Kidney (tissue), 14 donors: ENCODE measurements around the gene LIME1. TPM values are rescaled to one million over a fixed set of nuclear protein-coding genes. Genes with fewer than 3 reads are reported as not detected.
A peak's percentile ranks its signal among the peaks of the same experiment; 100 is the strongest.

ENCODE experiments used
- DNase-seq, 5 donors: peaks; one replicate each; pipeline ENCODE4 v3.0.0-alpha.2; 2013 to 2020
- FAIRE-seq: peaks from 2 replicates; lab custom pipeline; 2012; peaks lifted over from hg19 to GRCh38; lab: Jason Lieb, UNC
- H3K27ac ChIP-seq, 2 donors: one replicate each; pipeline ENCODE4 v1.7.0; 2013; ENCODE audit warnings: low read depth in 2 of 2, low read length in 2 of 2, inconsistent platforms in 1 of 2
- H3K27me3 ChIP-seq: one replicate; pipeline ENCODE4 v1.7.1; 2013; ENCODE audit warnings: low read length, inconsistent platforms; ENCODE audit not compliant: control insufficient read depth, insufficient read depth
- H3K36me3 ChIP-seq, 3 donors: one replicate each; pipeline versions ENCODE4 v1.7.0 to v1.7.1; 2013; ENCODE audit warnings: low read length in 3 of 3, control low read depth in 1 of 3, inconsistent platforms in 1 of 3; ENCODE audit not compliant: insufficient read depth in 3 of 3, control insufficient read depth in 2 of 3
- H3K4me1 ChIP-seq, 3 donors: one replicate each; pipeline versions ENCODE4 v1.7.0 to v1.7.1; 2013; ENCODE audit warnings: low read length in 3 of 3, inconsistent platforms in 1 of 3, low read depth in 1 of 3; ENCODE audit not compliant: control insufficient read depth in 2 of 3, insufficient read depth in 2 of 3
- H3K4me3 ChIP-seq, 3 donors: one replicate each; pipeline versions ENCODE4 v1.7.0 to v1.8.1; 2013; ENCODE audit warnings: low read length in 3 of 3, control low read depth in 1 of 3, inconsistent platforms in 1 of 3
- H3K9ac ChIP-seq, 3 donors: one replicate each; pipeline versions ENCODE4 v1.7.0 to v1.7.1; 2013; ENCODE audit warnings: low read length in 3 of 3, control low read depth in 1 of 3, inconsistent platforms in 1 of 3
- H3K9me3 ChIP-seq, 3 donors: one replicate each; pipeline versions ENCODE4 v1.7.0 to v1.7.1; 2013; ENCODE audit warnings: low read length in 3 of 3, control low read depth in 1 of 3, inconsistent platforms in 1 of 3; ENCODE audit not compliant: control insufficient read depth in 2 of 3, insufficient read depth in 1 of 3
- CTCF ChIP-seq: IDR thresholded peaks from 3 replicates; pipeline ENCODE4 v1.5.1; 2012; ENCODE audit warnings: mild to moderate bottlenecking, moderate library complexity, borderline replicate concordance; ENCODE audit not compliant: insufficient read depth; ENCODE audit errors: extremely low read depth
- intact Hi-C: fragments of 100-400 bp; cut with DNase I; formaldehyde crosslinking; loops from one replicate; pipeline ENCODE4 v1.11.1; 2022
- polyA plus RNA-seq: library from polyadenylated mRNA; stranded (reverse); fragments of 350-450 nt; fragmentation: Illumina TruSeq; extraction: RNeasy Lipid Tissue Mini Kit (QIAGEN cat#74804); gene quantifications from one replicate; pipeline ENCODE4 v1.2.3, GENCODE V29; 2014; ENCODE audit warnings: low read depth, low replicate concordance; ENCODE audit not compliant: insufficient read depth
- total RNA-seq: library from RNA; stranded (reverse); fragmentation: NEBNext Ultra II Directional; extraction: Animal tissue kit (Norgen Biotek cat#: 25700); gene quantifications from one replicate; pipeline ENCODE4 v1.2.1, GENCODE V29; 2021
- donor health status: control.
- donor health status: control.
- donor health status: control.
- donor health status: control.
- donor health status: control.
- donor health status: DM: yes; HTN: yes; CAD: no.
- donor health status: Normal renal cell carcinoma (clear cell type).

LIME1 gene
- total and polyA plus RNA-seq, 2 donors from 2014 or later = 12.1 to 114 TPM

DNA sequence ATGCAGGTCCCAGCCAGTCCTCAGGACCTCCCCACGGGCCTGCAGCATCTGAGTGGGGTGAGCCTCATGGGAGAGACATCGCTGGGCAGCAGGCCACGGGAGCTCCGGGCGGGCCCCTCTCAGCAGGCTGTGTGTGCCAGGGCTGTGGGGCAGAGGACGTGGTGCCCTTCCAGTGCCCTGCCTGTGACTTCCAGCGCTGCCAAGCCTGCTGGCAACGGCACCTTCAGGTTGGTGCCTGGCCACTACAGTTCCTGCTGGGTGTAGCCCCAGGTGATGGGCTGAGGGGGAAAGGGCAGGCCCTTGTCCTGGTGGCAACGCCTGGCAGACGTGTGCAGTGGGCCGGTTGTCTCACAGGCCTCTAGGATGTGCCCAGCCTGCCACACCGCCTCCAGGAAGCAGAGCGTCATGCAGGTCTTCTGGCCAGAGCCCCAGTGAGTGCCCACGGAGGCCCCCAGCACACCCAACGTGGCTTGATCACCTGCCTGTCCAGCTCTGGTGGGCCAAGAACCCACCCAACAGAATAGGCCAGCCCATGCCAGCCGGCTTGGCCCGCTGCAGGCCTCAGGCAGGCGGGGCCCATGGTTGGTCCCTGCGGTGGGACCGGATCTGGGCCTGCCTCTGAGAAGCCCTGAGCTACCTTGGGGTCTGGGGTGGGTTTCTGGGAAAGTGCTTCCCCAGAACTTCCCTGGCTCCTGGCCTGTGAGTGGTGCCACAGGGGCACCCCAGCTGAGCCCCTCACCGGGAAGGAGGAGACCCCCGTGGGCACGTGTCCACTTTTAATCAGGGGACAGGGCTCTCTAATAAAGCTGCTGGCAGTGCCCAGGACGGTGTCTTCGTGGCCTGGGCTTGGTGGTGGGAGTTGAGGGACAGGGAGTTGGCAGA lies 40.8 kb upstream of the LIME1 start:
- Histone ChIP-seq H3K27ac (no peak overlapping the region), H3K9ac (no peak overlapping the region), H3K9me3 (no peaks in the 10 kb centered on the region), H3K4me3 (no peak overlapping the region), H3K4me1 (peaks cover 0 to 14% (median 0%) of the 10 kb centered on the region in 3 donors), H3K36me3 (no peaks in the 10 kb centered on the region), H3K27me3 (no peaks in the 10 kb centered on the region)
- no peak for TF ChIP-seq CTCF
- intact Hi-C loops = no loop called here
- DNase-seq = peak in 1 of 5 donors; percentile 78
- no peak for FAIRE-seq

- H3K36me3 ChIP-seq = no peaks in the 10 kb centered on the region
- no peaks in the 10 kb centered on the region for H3K27me3 ChIP-seq
- no peak overlapping the region for H3K9ac ChIP-seq
- FAIRE-seq (no peak), DNase-seq (peak in 3 of 5 donors; percentile 72 to 81 (median 79))
- no peak for TF ChIP-seq CTCF
- H3K4me3 ChIP-seq = no peak overlapping the region
- intact Hi-C loops = no loop called here
- H3K9me3 ChIP-seq = no peaks in the 10 kb centered on the region
- no peak overlapping the region for H3K27ac ChIP-seq
- peaks cover 0 to 14% (median 0%) of the 10 kb centered on the region in 3 donors for H3K4me1 ChIP-seq
Observed at GRCh38 chr20:63696306-63696627, 40.2 kb upstream of the LIME1 start.

GRCh38 chr20:63696628-63697356 lies 39.7 kb upstream of the LIME1 start, which contains the start of gene TNFRSF6B:
TSS of gene TNFRSF6B (plus strand) at chr20:63696652. CDS start at chr20:63696768, 116 bp downstream.
- no peak within 1 kb of the TSS for H3K9ac ChIP-seq
- no peaks in the 10 kb centered on the region for H3K36me3 ChIP-seq
- H3K4me3 ChIP-seq = peak within 1 kb of the TSS in 1 of 3 donors; percentile 32
- no peaks in the 10 kb centered on the region for H3K9me3 ChIP-seq
- intact Hi-C loops = no loop called here
- H3K27ac ChIP-seq = no peak within 1 kb of the TSS
- FAIRE-seq (no peak), DNase-seq (peak in 2 of 5 donors; percentile 86 to 87)
- TF ChIP-seq CTCF = no peak
- peaks cover 0 to 14% (median 0%) of the 10 kb centered on the region in 3 donors for H3K4me1 ChIP-seq
- no peaks in the 10 kb centered on the region for H3K27me3 ChIP-seq
